ENCODE data around the gene PRSS38.

DNA sequence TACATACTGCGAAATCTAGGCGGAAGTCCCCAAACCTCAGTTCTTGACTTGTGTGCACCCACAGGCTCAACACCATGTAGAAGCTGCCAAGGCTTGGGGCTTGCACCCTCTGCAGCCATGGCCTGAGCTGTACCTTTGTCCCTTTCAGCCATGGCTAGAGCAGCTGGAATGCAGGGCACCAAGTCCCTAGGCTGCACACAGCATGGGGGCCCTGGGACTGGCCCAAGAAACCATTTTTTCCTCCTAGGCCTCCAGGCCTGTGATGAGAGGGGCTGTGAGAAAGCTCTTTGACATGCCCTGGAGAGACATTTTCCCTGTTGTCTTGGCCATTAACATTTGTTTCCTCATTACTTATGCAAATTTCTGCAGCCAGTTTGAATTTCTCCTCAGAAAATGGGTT lies 1.5 kb upstream of the PRSS38 start:
- TF ChIP-seq NANOG (IDR thresholded peaks at IDR 0.05; ENCODE audit: borderline replicate concordance): no peak
- TF ChIP-seq, protein P1, sequence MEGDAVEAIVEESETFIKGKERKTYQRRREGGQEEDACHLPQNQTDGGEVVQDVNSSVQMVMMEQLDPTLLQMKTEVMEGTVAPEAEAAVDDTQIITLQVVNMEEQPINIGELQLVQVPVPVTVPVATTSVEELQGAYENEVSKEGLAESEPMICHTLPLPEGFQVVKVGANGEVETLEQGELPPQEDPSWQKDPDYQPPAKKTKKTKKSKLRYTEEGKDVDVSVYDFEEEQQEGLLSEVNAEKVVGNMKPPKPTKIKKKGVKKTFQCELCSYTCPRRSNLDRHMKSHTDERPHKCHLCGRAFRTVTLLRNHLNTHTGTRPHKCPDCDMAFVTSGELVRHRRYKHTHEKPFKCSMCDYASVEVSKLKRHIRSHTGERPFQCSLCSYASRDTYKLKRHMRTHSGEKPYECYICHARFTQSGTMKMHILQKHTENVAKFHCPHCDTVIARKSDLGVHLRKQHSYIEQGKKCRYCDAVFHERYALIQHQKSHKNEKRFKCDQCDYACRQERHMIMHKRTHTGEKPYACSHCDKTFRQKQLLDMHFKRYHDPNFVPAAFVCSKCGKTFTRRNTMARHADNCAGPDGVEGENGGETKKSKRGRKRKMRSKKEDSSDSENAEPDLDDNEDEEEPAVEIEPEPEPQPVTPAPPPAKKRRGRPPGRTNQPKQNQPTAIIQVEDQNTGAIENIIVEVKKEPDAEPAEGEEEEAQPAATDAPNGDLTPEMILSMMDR (conservative IDR thresholded peaks at IDR 0.05; ENCODE audit: low read depth in 2 of 2): no peak
- TF ChIP-seq EZH2phosphoT487 (IDR thresholded peaks at IDR 0.05; ENCODE audit: unreplicated experiment): no peak
- TF ChIP-seq ZNF331 (CRISPR knock-in tag; IDR thresholded peaks at IDR 0.05; ENCODE audit: low read depth): no peak
- no peak for TF ChIP-seq EZH2 (IDR thresholded peaks at IDR 0.05; ENCODE audit: low read depth, unreplicated experiment)
- TF ChIP-seq, protein P2, sequence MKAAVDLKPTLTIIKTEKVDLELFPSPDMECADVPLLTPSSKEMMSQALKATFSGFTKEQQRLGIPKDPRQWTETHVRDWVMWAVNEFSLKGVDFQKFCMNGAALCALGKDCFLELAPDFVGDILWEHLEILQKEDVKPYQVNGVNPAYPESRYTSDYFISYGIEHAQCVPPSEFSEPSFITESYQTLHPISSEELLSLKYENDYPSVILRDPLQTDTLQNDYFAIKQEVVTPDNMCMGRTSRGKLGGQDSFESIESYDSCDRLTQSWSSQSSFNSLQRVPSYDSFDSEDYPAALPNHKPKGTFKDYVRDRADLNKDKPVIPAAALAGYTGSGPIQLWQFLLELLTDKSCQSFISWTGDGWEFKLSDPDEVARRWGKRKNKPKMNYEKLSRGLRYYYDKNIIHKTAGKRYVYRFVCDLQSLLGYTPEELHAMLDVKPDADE (IDR thresholded peaks at IDR 0.05): no peak
- TF ChIP-seq, protein P3, sequence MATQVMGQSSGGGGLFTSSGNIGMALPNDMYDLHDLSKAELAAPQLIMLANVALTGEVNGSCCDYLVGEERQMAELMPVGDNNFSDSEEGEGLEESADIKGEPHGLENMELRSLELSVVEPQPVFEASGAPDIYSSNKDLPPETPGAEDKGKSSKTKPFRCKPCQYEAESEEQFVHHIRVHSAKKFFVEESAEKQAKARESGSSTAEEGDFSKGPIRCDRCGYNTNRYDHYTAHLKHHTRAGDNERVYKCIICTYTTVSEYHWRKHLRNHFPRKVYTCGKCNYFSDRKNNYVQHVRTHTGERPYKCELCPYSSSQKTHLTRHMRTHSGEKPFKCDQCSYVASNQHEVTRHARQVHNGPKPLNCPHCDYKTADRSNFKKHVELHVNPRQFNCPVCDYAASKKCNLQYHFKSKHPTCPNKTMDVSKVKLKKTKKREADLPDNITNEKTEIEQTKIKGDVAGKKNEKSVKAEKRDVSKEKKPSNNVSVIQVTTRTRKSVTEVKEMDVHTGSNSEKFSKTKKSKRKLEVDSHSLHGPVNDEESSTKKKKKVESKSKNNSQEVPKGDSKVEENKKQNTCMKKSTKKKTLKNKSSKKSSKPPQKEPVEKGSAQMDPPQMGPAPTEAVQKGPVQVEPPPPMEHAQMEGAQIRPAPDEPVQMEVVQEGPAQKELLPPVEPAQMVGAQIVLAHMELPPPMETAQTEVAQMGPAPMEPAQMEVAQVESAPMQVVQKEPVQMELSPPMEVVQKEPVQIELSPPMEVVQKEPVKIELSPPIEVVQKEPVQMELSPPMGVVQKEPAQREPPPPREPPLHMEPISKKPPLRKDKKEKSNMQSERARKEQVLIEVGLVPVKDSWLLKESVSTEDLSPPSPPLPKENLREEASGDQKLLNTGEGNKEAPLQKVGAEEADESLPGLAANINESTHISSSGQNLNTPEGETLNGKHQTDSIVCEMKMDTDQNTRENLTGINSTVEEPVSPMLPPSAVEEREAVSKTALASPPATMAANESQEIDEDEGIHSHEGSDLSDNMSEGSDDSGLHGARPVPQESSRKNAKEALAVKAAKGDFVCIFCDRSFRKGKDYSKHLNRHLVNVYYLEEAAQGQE (IDR thresholded peaks at IDR 0.05; ENCODE audit: unreplicated experiment): no peak
